Endothelial cell of umbilical vein (primary cell): ENCODE measurements around the gene RPS6KA6. TPM values are rescaled to one million over a fixed set of nuclear protein-coding genes. Genes with fewer than 3 reads are reported as not detected.

Source experiments
- BruUV-seq: library from RNA; stranded (reverse); fragments of 400-500 nt; replicated peaks from 2 replicates; lab custom pipeline; 2021; lab: Mats Ljungman, UMichigan
- CTCF ChIA-PET: fragments of 300-600, 350-600 bp; sonication (Branson Sonifier 250); formaldehyde crosslinking; loops from one replicate; lab custom pipeline; 2021; ENCODE audit warnings: antibody characterized with exemption, inconsistent platforms; lab: Charles Lee
- POLR2A ChIA-PET: fragments of 300-600, 350-600 bp; sonication (Branson Sonifier 250); formaldehyde crosslinking; loops from one replicate; lab custom pipeline; 2021; ENCODE audit warnings: antibody characterized with exemption, inconsistent platforms; lab: Charles Lee
- DNase-seq: peaks from one replicate; pipeline ENCODE4 v3.0.0-alpha.2; 2011; ENCODE audit warnings: low read depth, low spot score
- FAIRE-seq: peaks from 2 replicates; lab custom pipeline; 2011; peaks lifted over from hg19 to GRCh38; lab: Jason Lieb, UNC
- H2AFZ ChIP-seq: 2 replicates; pipeline ENCODE4 v1.6.0; 2012; ENCODE audit warnings: low read depth, low read length, control low read depth, inconsistent platforms
- H3K27ac ChIP-seq: 2 replicates; pipeline ENCODE4 v1.5.1; 2011; ENCODE audit warnings: low read depth, mild to moderate bottlenecking, control low read depth, low read length, moderate library complexity; ENCODE audit not compliant: insufficient read depth
- H3K27me3 ChIP-seq, 2 experiments: 2 replicates each; pipeline versions ENCODE4 v1.6.0 to v1.6.1; 2011; ENCODE audit warnings: low read length in 2 of 2, mixed read lengths in 1 of 2; ENCODE audit not compliant: control insufficient read depth in 2 of 2, insufficient read depth in 2 of 2
- H3K36me3 ChIP-seq, 2 experiments: 2 replicates in 1 of 2; 3 replicates in 1 of 2; pipeline ENCODE4 v1.5.1; 2011; ENCODE audit warnings: low read length in 2 of 2, mild to moderate bottlenecking in 1 of 2, moderate library complexity in 1 of 2; ENCODE audit not compliant: control insufficient read depth in 2 of 2, insufficient read depth in 2 of 2; ENCODE audit errors: extremely low read depth in 1 of 2
- H3K4me1 ChIP-seq: 3 replicates; pipeline ENCODE4 v1.5.1; 2011; ENCODE audit warnings: mild to moderate bottlenecking, low read length; ENCODE audit not compliant: control insufficient read depth, insufficient read depth; ENCODE audit errors: extremely low read depth
- H3K4me2 ChIP-seq: 2 replicates; pipeline ENCODE4 v1.6.1; 2011; ENCODE audit warnings: low read length, control low read depth, mixed read lengths; ENCODE audit not compliant: insufficient read depth
- H3K4me3 ChIP-seq, 3 experiments: fragments of 200-600 bp in 1 of 3; sonication (generic), shearing (Covaris generic) in 1 of 3; replicated peaks in 1 of 3; 2 replicates each; pipeline ENCODE4 v1.5.1; 2011 to 2016; ENCODE audit warnings: control low read depth in 3 of 3, low read length in 3 of 3, mild to moderate bottlenecking in 2 of 3, inconsistent platforms in 1 of 3, low read depth in 1 of 3, moderate library complexity in 1 of 3; ENCODE audit not compliant: insufficient read depth in 1 of 3
- H3K79me2 ChIP-seq: 2 replicates; pipeline ENCODE4 v1.6.0; 2012; ENCODE audit warnings: low read length, inconsistent platforms; ENCODE audit not compliant: control insufficient read depth, insufficient read depth
- H3K9ac ChIP-seq: replicated peaks from 2 replicates; pipeline ENCODE3; 2011; ENCODE audit warnings: low read length, control low read depth; ENCODE audit not compliant: insufficient read depth; ENCODE audit errors: extremely low read depth
- H3K9me1 ChIP-seq: replicated peaks from 3 replicates; pipeline ENCODE4 v1.6.0; 2011; ENCODE audit warnings: mild to moderate bottlenecking, low read length; ENCODE audit not compliant: control insufficient read depth, insufficient read depth; ENCODE audit errors: extremely low read depth
- H3K9me3 ChIP-seq: replicated peaks from 2 replicates; pipeline ENCODE4 v1.5.1; 2012; ENCODE audit warnings: low read length, inconsistent platforms; ENCODE audit not compliant: control insufficient read depth, insufficient read depth
- H4K20me1 ChIP-seq: replicated peaks from 2 replicates; pipeline ENCODE3; 2011; ENCODE audit warnings: mild to moderate bottlenecking, low read length; ENCODE audit not compliant: control insufficient read depth, insufficient read depth; ENCODE audit errors: extremely low read depth
- EZH2 ChIP-seq: IDR thresholded peaks from 2 replicates; pipeline ENCODE4 v1.6.1; 2012; ENCODE audit warnings: borderline replicate concordance, low read depth, mild to moderate bottlenecking, moderate library complexity, low read length, inconsistent platforms; ENCODE audit not compliant: severe bottlenecking
- FOS ChIP-seq: IDR thresholded peaks from 2 replicates; pipeline ENCODE4 v1.6.1; 2011; ENCODE audit warnings: mild to moderate bottlenecking, low read length, moderate library complexity, borderline replicate concordance; ENCODE audit not compliant: insufficient read depth
- GATA2 ChIP-seq: IDR thresholded peaks from 2 replicates; pipeline ENCODE4 v1.7.0; 2011; ENCODE audit warnings: low read depth, mild to moderate bottlenecking, moderate library complexity, mixed read lengths, low read length; ENCODE audit not compliant: insufficient read length, insufficient read depth
- JUN ChIP-seq: IDR thresholded peaks from 2 replicates; pipeline ENCODE4 v1.6.1; 2011; ENCODE audit warnings: borderline replicate concordance, low read depth; ENCODE audit not compliant: insufficient read length, insufficient read depth
- MYC ChIP-seq: IDR thresholded peaks from one replicate; pipeline ENCODE4 v1.6.1; 2011; ENCODE audit warnings: mild to moderate bottlenecking, low read depth, low read length
- POLR2A ChIP-seq: IDR thresholded peaks from 2 replicates; pipeline ENCODE4 v1.6.1; 2012; ENCODE audit warnings: low read depth, mild to moderate bottlenecking, control low read depth, low read length
- POLR2AphosphoS5 ChIP-seq: IDR thresholded peaks from 2 replicates; pipeline ENCODE4 v1.6.1; 2012; ENCODE audit warnings: low read depth, mild to moderate bottlenecking, control low read depth, low read length, moderate library complexity; ENCODE audit not compliant: insufficient read depth
- dilution Hi-C: fragments of 300-500 bp; cut with MboI; formaldehyde crosslinking; loops from one replicate; pipeline ENCODE4 v1.15.0; 2019; ENCODE audit warnings: low sequenced_read_pairs; ENCODE audit not compliant: extremely low pct_ligation_motif_present
- intact Hi-C: fragments of 100-400 bp; cut with micrococcal nuclease; formaldehyde crosslinking; loops from one replicate; pipeline ENCODE4 v1.10.0; 2022
- polyA plus RNA-seq, 4 experiments: library from polyadenylated mRNA; depleted of rRNA in 3 of 4; stranded (reverse) in 3 of 4; unstranded in 1 of 4; fragments of >200 nt; gene quantifications; 2 replicates each; pipeline versions ENCODE4 v1.2.1 to v1.2.3, GENCODE V29; 2011 to 2012; ENCODE audit warnings: missing spikeins in 1 of 4
- total RNA-seq: library from RNA; stranded (reverse); gene quantifications from 2 replicates; pipeline ENCODE4 v1.2.3, GENCODE V29; 2021
- TF ChIP-seq, protein P1 (sequence below): IDR thresholded peaks from 2 replicates; pipeline ENCODE4 v1.6.1; 2011; ENCODE audit not compliant: insufficient read depth, insufficient read length
- TF ChIP-seq, protein P2 (sequence below), 2 donors: IDR thresholded peaks; 1 replicate in 1 of 2; 2 replicates in 1 of 2; pipeline ENCODE4 v1.5.1; 2011; ENCODE audit warnings: low read length in 2 of 2, mild to moderate bottlenecking in 2 of 2, moderate library complexity in 2 of 2, control low read depth in 1 of 2, inconsistent platforms in 1 of 2, low read depth in 1 of 2; ENCODE audit not compliant: insufficient read depth in 1 of 2; ENCODE audit errors: extremely low read depth in 1 of 2

Gene RPS6KA6
- total and polyA plus RNA-seq, 2 donors (not counting 3 experiments of a cell fraction or from before 2014, with no cell fraction given), result 0.23 to 0.69 TPM

DNA sequence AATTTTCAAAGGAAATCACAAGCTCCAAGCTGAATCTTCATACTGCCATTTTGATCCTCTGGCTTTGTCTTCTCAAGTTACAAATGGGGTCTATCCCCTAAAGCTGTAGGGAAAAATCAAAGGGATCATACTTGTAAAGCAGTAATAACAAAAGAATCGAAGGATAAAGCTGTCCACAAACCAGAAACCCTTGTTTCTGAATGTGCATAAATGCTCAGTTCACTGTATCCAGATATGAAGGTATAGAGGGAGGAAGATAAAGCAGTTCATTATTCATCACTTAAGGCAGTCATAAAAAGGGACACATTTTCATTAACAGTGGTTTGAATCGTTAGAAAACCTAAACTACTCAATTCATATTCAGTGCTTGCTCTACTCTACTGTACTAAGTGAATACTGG is 33.2 kb upstream of the RPS6KA6 start:
- DNase-seq (no peak), FAIRE-seq (no peak)
- H4K20me1 ChIP-seq, result no peaks in the 10 kb centered on the region
- no TSS peak for BruUV-seq
- no peaks in the 10 kb centered on the region for H3K36me3 ChIP-seq
- CTCF ChIA-PET, result no interaction called here
- dilution Hi-C loops, result no loop called here
- no peak overlapping the region for H3K4me3 ChIP-seq
- no peak overlapping the region for H3K4me2 ChIP-seq
- no peak overlapping the region for H2AFZ ChIP-seq
- intact Hi-C loops, result no loop called here
- no peaks in the 10 kb centered on the region for H3K9me1 ChIP-seq
- H3K9ac ChIP-seq, result no peak overlapping the region
- H3K79me2 ChIP-seq, result no peaks in the 10 kb centered on the region
- no peak for TF ChIP-seq GATA2
- TF ChIP-seq, protein P1, sequence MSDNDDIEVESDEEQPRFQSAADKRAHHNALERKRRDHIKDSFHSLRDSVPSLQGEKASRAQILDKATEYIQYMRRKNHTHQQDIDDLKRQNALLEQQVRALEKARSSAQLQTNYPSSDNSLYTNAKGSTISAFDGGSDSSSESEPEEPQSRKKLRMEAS, result no peak
- TF ChIP-seq POLR2A, result no peak
- TF ChIP-seq MYC, result no peak
- TF ChIP-seq POLR2AphosphoS5, result no peak
- no peak for TF ChIP-seq JUN
- no peak for TF ChIP-seq EZH2
- TF ChIP-seq, protein P2, sequence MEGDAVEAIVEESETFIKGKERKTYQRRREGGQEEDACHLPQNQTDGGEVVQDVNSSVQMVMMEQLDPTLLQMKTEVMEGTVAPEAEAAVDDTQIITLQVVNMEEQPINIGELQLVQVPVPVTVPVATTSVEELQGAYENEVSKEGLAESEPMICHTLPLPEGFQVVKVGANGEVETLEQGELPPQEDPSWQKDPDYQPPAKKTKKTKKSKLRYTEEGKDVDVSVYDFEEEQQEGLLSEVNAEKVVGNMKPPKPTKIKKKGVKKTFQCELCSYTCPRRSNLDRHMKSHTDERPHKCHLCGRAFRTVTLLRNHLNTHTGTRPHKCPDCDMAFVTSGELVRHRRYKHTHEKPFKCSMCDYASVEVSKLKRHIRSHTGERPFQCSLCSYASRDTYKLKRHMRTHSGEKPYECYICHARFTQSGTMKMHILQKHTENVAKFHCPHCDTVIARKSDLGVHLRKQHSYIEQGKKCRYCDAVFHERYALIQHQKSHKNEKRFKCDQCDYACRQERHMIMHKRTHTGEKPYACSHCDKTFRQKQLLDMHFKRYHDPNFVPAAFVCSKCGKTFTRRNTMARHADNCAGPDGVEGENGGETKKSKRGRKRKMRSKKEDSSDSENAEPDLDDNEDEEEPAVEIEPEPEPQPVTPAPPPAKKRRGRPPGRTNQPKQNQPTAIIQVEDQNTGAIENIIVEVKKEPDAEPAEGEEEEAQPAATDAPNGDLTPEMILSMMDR (IDR thresholded peaks at IDR 0.05; ENCODE audit: extremely low read depth in 1 of 2, insufficient read depth in 1 of 2, low read depth in 1 of 2, low read length in 2 of 2), result no peak
- TF ChIP-seq FOS, result no peak
- POLR2A ChIA-PET, result no interaction called here
- no peak overlapping the region for H3K27ac ChIP-seq
- no peaks in the 10 kb centered on the region for H3K27me3 ChIP-seq
- no peaks in the 10 kb centered on the region for H3K9me3 ChIP-seq
- H3K4me1 ChIP-seq, result no peaks in the 10 kb centered on the region
